HEK293T (cell line): ENCODE measurements around the gene TM7SF3.

Source experiments
- ARNT ChIP-seq: fragments of 450-650 bp; IDR thresholded peaks from 2 replicates; pipeline ENCODE4 v1.6.1; 2017; ENCODE audit warnings: mild to moderate bottlenecking
- BHLHE40 ChIP-seq: fragments of 450-650 bp; IDR thresholded peaks from 2 replicates; pipeline ENCODE4 v1.6.1; 2016; ENCODE audit warnings: mild to moderate bottlenecking, moderate library complexity, borderline replicate concordance
- ELF4 ChIP-seq: fragments of 450-650 bp; IDR thresholded peaks from 2 replicates; pipeline ENCODE4 v1.6.1; 2017; ENCODE audit warnings: antibody characterized with exemption
- FOXK2 ChIP-seq: fragments of 450-650 bp; IDR thresholded peaks from 2 replicates; pipeline ENCODE4 v1.6.1; 2016; ENCODE audit warnings: mild to moderate bottlenecking
- FOXM1 ChIP-seq: fragments of 450-650 bp; IDR thresholded peaks from 2 replicates; pipeline ENCODE4 v1.6.1; 2017; ENCODE audit warnings: mild to moderate bottlenecking, borderline replicate concordance
- HDGF ChIP-seq: fragments of 450-650 bp; IDR thresholded peaks from 2 replicates; pipeline ENCODE4 v1.6.1; 2017; ENCODE audit warnings: antibody characterized with exemption, borderline replicate concordance
- L3MBTL2 ChIP-seq: fragments of 450-650 bp; conservative IDR thresholded peaks from 2 replicates; pipeline ENCODE4 v1.6.1; 2016; ENCODE audit warnings: mild to moderate bottlenecking
- LEF1 ChIP-seq: fragments of 450-650 bp; IDR thresholded peaks from 2 replicates; pipeline ENCODE4 v1.6.1; 2017; ENCODE audit warnings: mild to moderate bottlenecking, borderline replicate concordance
- NFRKB ChIP-seq: fragments of 450-650 bp; IDR thresholded peaks from 2 replicates; pipeline ENCODE4 v1.6.1; 2016; ENCODE audit warnings: mild to moderate bottlenecking, moderate library complexity
- PKNOX1 ChIP-seq: fragments of 450-650 bp; IDR thresholded peaks from 2 replicates; pipeline ENCODE4 v1.6.1; 2016
- SP1 ChIP-seq: fragments of 450-650 bp; IDR thresholded peaks from 2 replicates; pipeline ENCODE4 v1.6.1; 2017
- SUZ12 ChIP-seq: fragments of 450-650 bp; IDR thresholded peaks from 2 replicates; pipeline ENCODE4 v1.6.1; 2016; ENCODE audit warnings: mild to moderate bottlenecking
- TARDBP ChIP-seq: fragments of 450-650 bp; IDR thresholded peaks from 2 replicates; pipeline ENCODE4 v1.6.1; 2016
- ZNF384 ChIP-seq: fragments of 450-650 bp; IDR thresholded peaks from 2 replicates; pipeline ENCODE4 v1.6.1; 2016

GRCh38 chr12:27025116-27025515 lies 10.9 kb upstream of the TM7SF3 start:
- TF ChIP-seq SP1 (no peak), BHLHE40 (no peak), TARDBP (no peak), SUZ12 (no peak), ARNT (no peak), HDGF (no peak), FOXK2 (no peak), NFRKB (no peak), FOXM1 (no peak), ELF4 (no peak), PKNOX1 (no peak), L3MBTL2 (no peak), LEF1 (no peak), ZNF384 (no peak)
